ENCODE results near the gene APBB2. TPM values are rescaled to one million over a fixed set of nuclear protein-coding genes. Genes with fewer than 3 reads are reported as not detected.

The APBB2 gene
- total RNA-seq, 2 donors from 2014 or later, result 17.4 to 56.6 TPM

- no peak for TF ChIP-seq POLR2A (IDR thresholded peaks at IDR 0.05)
- TF ChIP-seq, protein P1, sequence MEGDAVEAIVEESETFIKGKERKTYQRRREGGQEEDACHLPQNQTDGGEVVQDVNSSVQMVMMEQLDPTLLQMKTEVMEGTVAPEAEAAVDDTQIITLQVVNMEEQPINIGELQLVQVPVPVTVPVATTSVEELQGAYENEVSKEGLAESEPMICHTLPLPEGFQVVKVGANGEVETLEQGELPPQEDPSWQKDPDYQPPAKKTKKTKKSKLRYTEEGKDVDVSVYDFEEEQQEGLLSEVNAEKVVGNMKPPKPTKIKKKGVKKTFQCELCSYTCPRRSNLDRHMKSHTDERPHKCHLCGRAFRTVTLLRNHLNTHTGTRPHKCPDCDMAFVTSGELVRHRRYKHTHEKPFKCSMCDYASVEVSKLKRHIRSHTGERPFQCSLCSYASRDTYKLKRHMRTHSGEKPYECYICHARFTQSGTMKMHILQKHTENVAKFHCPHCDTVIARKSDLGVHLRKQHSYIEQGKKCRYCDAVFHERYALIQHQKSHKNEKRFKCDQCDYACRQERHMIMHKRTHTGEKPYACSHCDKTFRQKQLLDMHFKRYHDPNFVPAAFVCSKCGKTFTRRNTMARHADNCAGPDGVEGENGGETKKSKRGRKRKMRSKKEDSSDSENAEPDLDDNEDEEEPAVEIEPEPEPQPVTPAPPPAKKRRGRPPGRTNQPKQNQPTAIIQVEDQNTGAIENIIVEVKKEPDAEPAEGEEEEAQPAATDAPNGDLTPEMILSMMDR (IDR thresholded peaks at IDR 0.05), result no peak
- TF ChIP-seq POLR2AphosphoS5 (IDR thresholded peaks at IDR 0.05), result no peak
- no peaks in the 10 kb centered on the region for H3K27me3 ChIP-seq (replicated peaks; ENCODE audit: insufficient read depth)
- H3K36me3 ChIP-seq, result no peaks in the 10 kb centered on the region
- H3K27ac ChIP-seq, result no peak overlapping the region
- H3K9me3 ChIP-seq, result no peaks in the 10 kb centered on the region
- no peaks in the 10 kb centered on the region for H3K4me1 ChIP-seq (replicated peaks)
- 78% methylated on average over 2 of the region's 2 CpGs for WGBS
- no peak overlapping the region for H3K4me3 ChIP-seq
- DNase-seq (ENCODE audit: low spot score), result no peak
- intact Hi-C loops (cut with DNase I), result no loop called here
These were observed 176.0 kb downstream of the APBB2 start for GRCh38 chr4:41038304-41038703.

DNA sequence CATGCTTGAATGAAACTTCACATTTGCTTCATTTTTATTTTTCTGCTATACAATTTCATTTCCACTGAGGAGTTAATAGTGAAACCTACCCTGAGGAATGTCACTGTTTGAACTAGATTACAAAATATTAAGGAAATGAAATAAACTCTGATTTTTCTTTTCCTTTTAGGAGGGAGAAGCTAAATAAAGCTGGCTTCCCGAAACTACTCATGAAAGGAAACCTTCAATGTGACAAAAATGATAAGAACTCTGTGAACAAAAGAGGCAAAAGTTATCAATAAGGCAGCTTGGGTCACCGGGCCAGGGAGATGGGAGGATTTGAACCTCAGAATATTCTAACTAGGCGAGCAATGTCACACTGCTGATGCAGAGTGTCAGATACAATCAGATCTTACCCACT lies 185.2 kb downstream of the APBB2 start:
- DNase-seq (ENCODE audit: low spot score), result no peak
- no peak for TF ChIP-seq POLR2AphosphoS5 (IDR thresholded peaks at IDR 0.05)
- TF ChIP-seq, protein P1 (IDR thresholded peaks at IDR 0.05), result no peak
- TF ChIP-seq POLR2A (IDR thresholded peaks at IDR 0.05), result no peak
- Histone ChIP-seq H3K36me3 (no peaks in the 10 kb centered on the region), H3K4me1 (replicated peaks) (no peaks in the 10 kb centered on the region), H3K27me3 (replicated peaks; ENCODE audit: insufficient read depth) (no peaks in the 10 kb centered on the region), H3K4me3 (no peak overlapping the region), H3K27ac (peak overlapping the region in 1 of 2 donors; percentile 43), H3K9me3 (no peaks in the 10 kb centered on the region)
- 64% methylated on average over 3 of the region's 3 CpGs for WGBS
- intact Hi-C loops (cut with DNase I), result no loop called here

GRCh38 chr4:41028392-41029076 lies 185.8 kb downstream of the APBB2 start:
- TF ChIP-seq POLR2AphosphoS5 (IDR thresholded peaks at IDR 0.05), result no peak
- TF ChIP-seq, protein P1 (IDR thresholded peaks at IDR 0.05), result no peak
- TF ChIP-seq POLR2A (IDR thresholded peaks at IDR 0.05), result no peak
- intact Hi-C loops (cut with DNase I), result no loop called here
- H3K36me3 ChIP-seq, result no peaks in the 10 kb centered on the region
- WGBS, result 47% methylated on average over 8 of the region's 8 CpGs
- no peaks in the 10 kb centered on the region for H3K4me1 ChIP-seq (replicated peaks)
- no peak for DNase-seq (ENCODE audit: low spot score)
- peak overlapping the region in 1 of 2 donors; percentile 43 for H3K27ac ChIP-seq
- no peaks in the 10 kb centered on the region for H3K27me3 ChIP-seq (replicated peaks; ENCODE audit: insufficient read depth)
- H3K4me3 ChIP-seq, result no peak overlapping the region
- no peaks in the 10 kb centered on the region for H3K9me3 ChIP-seq

- DNase-seq (ENCODE audit: low spot score), result no peak
- intact Hi-C loops (cut with DNase I), result no loop called here
- H3K36me3 ChIP-seq, result no peaks in the 10 kb centered on the region
- WGBS, result 87% methylated on average over 1 of the region's 1 CpG
- no peaks in the 10 kb centered on the region for H3K4me1 ChIP-seq (replicated peaks)
- H3K27ac ChIP-seq, result no peak overlapping the region
- no peaks in the 10 kb centered on the region for H3K27me3 ChIP-seq (replicated peaks; ENCODE audit: insufficient read depth)
- TF ChIP-seq, protein P1 (IDR thresholded peaks at IDR 0.05), result no peak
- TF ChIP-seq POLR2AphosphoS5 (IDR thresholded peaks at IDR 0.05), result no peak
- TF ChIP-seq POLR2A (IDR thresholded peaks at IDR 0.05), result no peak
- no peak overlapping the region for H3K4me3 ChIP-seq
- no peaks in the 10 kb centered on the region for H3K9me3 ChIP-seq
These were observed 187.4 kb downstream of the APBB2 start for GRCh38 chr4:41026971-41027370.

DNA sequence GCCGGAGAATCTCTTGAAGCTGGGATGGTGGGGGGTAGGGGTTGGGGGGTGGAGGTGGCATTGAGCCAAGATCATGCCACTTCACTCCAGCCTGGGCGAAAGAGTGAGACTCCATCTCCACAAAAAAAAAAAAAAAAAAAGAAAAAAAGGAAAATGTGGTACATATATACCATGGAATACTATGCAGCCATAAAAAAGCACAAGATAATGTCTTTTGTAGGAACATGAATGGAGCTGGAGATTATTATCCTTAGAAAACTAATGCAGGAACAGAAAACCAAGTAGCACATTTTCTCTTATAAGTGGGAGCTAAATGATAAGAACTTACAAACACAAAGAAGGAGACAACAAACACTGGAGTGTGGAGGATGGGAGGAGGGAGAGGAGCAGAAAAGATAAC lies 188.5 kb downstream of the APBB2 start:
- 95% methylated on average over 2 of the region's 2 CpGs for WGBS

More for the DNA sequence above, 188.5 kb downstream of the APBB2 start:
- Histone ChIP-seq H3K27me3 (replicated peaks; ENCODE audit: insufficient read depth) (no peaks in the 10 kb centered on the region), H3K9me3 (no peaks in the 10 kb centered on the region), H3K27ac (no peak overlapping the region), H3K4me1 (replicated peaks) (no peaks in the 10 kb centered on the region), H3K36me3 (no peaks in the 10 kb centered on the region), H3K4me3 (no peak overlapping the region)
- DNase-seq (ENCODE audit: low spot score), result no peak
- no peak for TF ChIP-seq POLR2AphosphoS5 (IDR thresholded peaks at IDR 0.05)
- TF ChIP-seq, protein P1 (IDR thresholded peaks at IDR 0.05), result no peak
- TF ChIP-seq POLR2A (IDR thresholded peaks at IDR 0.05), result no peak
- intact Hi-C loops (cut with DNase I), result no loop called here

Data from prostate gland (tissue), 2 donors.